Stimulated activated CD8-positive, alpha-beta memory T cell treated with anti-CD3 and anti-CD28 coated beads, Interleukin-7, amount 100 ng/mL, for 1 hour (primary cell): ENCODE measurements around the gene ERP44.
"Not testable (repeated sequence)": the region's sequence is repeated elsewhere in the genome, so short reads cannot be mapped to it uniquely, and the experiment has no call there.

Experiments used
- DNase-seq, 2 donors: peaks; one replicate each; pipeline ENCODE4 v3.0.0-alpha.2; 2020; ENCODE audit warnings: low read depth in 2 of 2

Gene ERP44

GRCh38 chr9:100011062-100011681 is 87.6 kb downstream of the ERP44 start:
- DNase-seq: no peak

- DNase-seq: no peak
Measured at GRCh38 chr9:99999797-100000196, 99.0 kb downstream of the ERP44 start.

GRCh38 chr9:99998866-99999265 is 99.9 kb downstream of the ERP44 start:
- no peak for DNase-seq

GRCh38 chr9:99998266-99998665 is 100.5 kb downstream of the ERP44 start:
- no peak for DNase-seq

GRCh38 chr9:99990508-99990907 is 108.3 kb downstream of the ERP44 start:
- not testable (repeated sequence) for DNase-seq

- DNase-seq: no peak
Measured at GRCh38 chr9:99986642-99987041, 112.2 kb downstream of the ERP44 start.

- DNase-seq: no peak
Measured at GRCh38 chr9:99980598-99980997, 118.2 kb downstream of the ERP44 start.

GRCh38 chr9:99978221-99978620 is 120.6 kb downstream of the ERP44 start:
- no peak for DNase-seq

GRCh38 chr9:99977033-99977792 is 121.6 kb downstream of the ERP44 start:
- DNase-seq: no peak

- DNase-seq: no peak
Measured at GRCh38 chr9:99973455-99973854, 125.3 kb downstream of the ERP44 start.

GRCh38 chr9:99971410-99971809 is 127.4 kb downstream of the ERP44 start:
- no peak for DNase-seq

- no peak for DNase-seq
Measured at GRCh38 chr9:99970481-99970880, 128.3 kb downstream of the ERP44 start.

GRCh38 chr9:99967457-99967856 is 131.3 kb downstream of the ERP44 start:
- DNase-seq: no peak

GRCh38 chr9:99966716-99967115 is 132.1 kb downstream of the ERP44 start:
- no peak for DNase-seq

- no peak for DNase-seq
Measured at GRCh38 chr9:99966001-99966400, 132.8 kb downstream of the ERP44 start.

GRCh38 chr9:99964336-99964735 is 134.5 kb downstream of the ERP44 start:
- no peak for DNase-seq

GRCh38 chr9:99962680-99963261 is 136.0 kb downstream of the ERP44 start:
- no peak for DNase-seq

- DNase-seq: no peak
Measured at GRCh38 chr9:99955606-99956005, 143.2 kb downstream of the ERP44 start.

- no peak for DNase-seq
Measured at GRCh38 chr9:99954819-99955218, 144.0 kb downstream of the ERP44 start.

GRCh38 chr9:99953861-99954507 is 144.8 kb downstream of the ERP44 start:
- DNase-seq: no peak

GRCh38 chr9:99948896-99949295 is 149.9 kb downstream of the ERP44 start:
- no peak for DNase-seq

GRCh38 chr9:99948482-99948881 is 150.3 kb downstream of the ERP44 start:
- DNase-seq: no peak

- DNase-seq: no peak
Measured at GRCh38 chr9:99947395-99947794, 151.4 kb downstream of the ERP44 start.
